ENCODE data around the gene ZMYND8.

ZMYND8 gene

GRCh38 chr20:47239719-47240067, 116.8 kb downstream of the ZMYND8 start:
- Histone ChIP-seq H3K36me3 (ENCODE audit: control insufficient read depth in 1 of 2, insufficient read depth in 2 of 2, low read length in 2 of 2) (peaks cover 25 to 61% of the 10 kb centered on the region in 2 donors), H3K9ac (ENCODE audit: low read depth in 1 of 2, low read length in 2 of 2) (no peak overlapping the region), H3K4me3 (ENCODE audit: low read depth in 1 of 2, low read length in 2 of 2) (no peak overlapping the region), H3K4me1 (ENCODE audit: control insufficient read depth in 1 of 2, insufficient read depth in 2 of 2, low read length in 2 of 2) (peaks cover 14 to 17% of the 10 kb centered on the region in 2 donors), H3K9me3 (ENCODE audit: control insufficient read depth in 1 of 2, low read length in 2 of 2) (no peaks in the 10 kb centered on the region), H3K27ac (ENCODE audit: low read depth, low read length) (no peak overlapping the region), H3K27me3 (ENCODE audit: control insufficient read depth in 1 of 2, insufficient read depth in 2 of 2, low read length in 2 of 2) (no peaks in the 10 kb centered on the region)

- H3K27me3 ChIP-seq (ENCODE audit: control insufficient read depth in 1 of 2, insufficient read depth in 2 of 2, low read length in 2 of 2), result no peaks in the 10 kb centered on the region
- H3K27ac ChIP-seq (ENCODE audit: low read depth, low read length), result no peak overlapping the region
- no peaks in the 10 kb centered on the region for H3K9me3 ChIP-seq (ENCODE audit: control insufficient read depth in 1 of 2, low read length in 2 of 2)
- no peak overlapping the region for H3K4me3 ChIP-seq (ENCODE audit: low read depth in 1 of 2, low read length in 2 of 2)
- peaks cover 14 to 17% of the 10 kb centered on the region in 2 donors for H3K4me1 ChIP-seq (ENCODE audit: control insufficient read depth in 1 of 2, insufficient read depth in 2 of 2, low read length in 2 of 2)
- peaks cover 25 to 60% of the 10 kb centered on the region in 2 donors for H3K36me3 ChIP-seq (ENCODE audit: control insufficient read depth in 1 of 2, insufficient read depth in 2 of 2, low read length in 2 of 2)
- H3K9ac ChIP-seq (ENCODE audit: low read depth in 1 of 2, low read length in 2 of 2), result no peak overlapping the region
Measured at GRCh38 chr20:47238780-47239718, 117.5 kb downstream of the ZMYND8 start.

GRCh38 chr20:47237715-47238114, 118.8 kb downstream of the ZMYND8 start:
- Histone ChIP-seq H3K36me3 (ENCODE audit: control insufficient read depth in 1 of 2, insufficient read depth in 2 of 2, low read length in 2 of 2) (peaks cover 32 to 64% of the 10 kb centered on the region in 2 donors), H3K4me1 (ENCODE audit: control insufficient read depth in 1 of 2, insufficient read depth in 2 of 2, low read length in 2 of 2) (peaks cover 12 to 13% of the 10 kb centered on the region in 2 donors), H3K9ac (ENCODE audit: low read depth in 1 of 2, low read length in 2 of 2) (no peak overlapping the region), H3K4me3 (ENCODE audit: low read depth in 1 of 2, low read length in 2 of 2) (no peak overlapping the region), H3K27ac (ENCODE audit: low read depth, low read length) (no peak overlapping the region), H3K27me3 (ENCODE audit: control insufficient read depth in 1 of 2, insufficient read depth in 2 of 2, low read length in 2 of 2) (no peaks in the 10 kb centered on the region), H3K9me3 (ENCODE audit: control insufficient read depth in 1 of 2, low read length in 2 of 2) (no peaks in the 10 kb centered on the region)

GRCh38 chr20:47236639-47236900, 119.9 kb downstream of the ZMYND8 start:
- H3K4me1 ChIP-seq (ENCODE audit: control insufficient read depth in 1 of 2, insufficient read depth in 2 of 2, low read length in 2 of 2), result peaks cover 3 to 4% of the 10 kb centered on the region in 2 donors
- no peak overlapping the region for H3K27ac ChIP-seq (ENCODE audit: low read depth, low read length)
- H3K27me3 ChIP-seq (ENCODE audit: control insufficient read depth in 1 of 2, insufficient read depth in 2 of 2, low read length in 2 of 2), result no peaks in the 10 kb centered on the region
- H3K9ac ChIP-seq (ENCODE audit: low read depth in 1 of 2, low read length in 2 of 2), result no peak overlapping the region
- H3K4me3 ChIP-seq (ENCODE audit: low read depth in 1 of 2, low read length in 2 of 2), result no peak overlapping the region
- no peaks in the 10 kb centered on the region for H3K9me3 ChIP-seq (ENCODE audit: control insufficient read depth in 1 of 2, low read length in 2 of 2)
- H3K36me3 ChIP-seq (ENCODE audit: control insufficient read depth in 1 of 2, insufficient read depth in 2 of 2, low read length in 2 of 2), result peaks cover 32 to 73% of the 10 kb centered on the region in 2 donors

- no peaks in the 10 kb centered on the region for H3K9me3 ChIP-seq (ENCODE audit: control insufficient read depth in 1 of 2, low read length in 2 of 2)
- no peaks in the 10 kb centered on the region for H3K4me1 ChIP-seq (ENCODE audit: control insufficient read depth in 1 of 2, insufficient read depth in 2 of 2, low read length in 2 of 2)
- no peaks in the 10 kb centered on the region for H3K27me3 ChIP-seq (ENCODE audit: control insufficient read depth in 1 of 2, insufficient read depth in 2 of 2, low read length in 2 of 2)
- H3K9ac ChIP-seq (ENCODE audit: low read depth in 1 of 2, low read length in 2 of 2), result no peak overlapping the region
- no peak overlapping the region for H3K27ac ChIP-seq (ENCODE audit: low read depth, low read length)
- H3K36me3 ChIP-seq (ENCODE audit: control insufficient read depth in 1 of 2, insufficient read depth in 2 of 2, low read length in 2 of 2), result peaks cover 32 to 78% of the 10 kb centered on the region in 2 donors
- H3K4me3 ChIP-seq (ENCODE audit: low read depth in 1 of 2, low read length in 2 of 2), result no peak overlapping the region
Measured at GRCh38 chr20:47235853-47236638, 120.5 kb downstream of the ZMYND8 start.

- peaks cover 32 to 83% of the 10 kb centered on the region in 2 donors for H3K36me3 ChIP-seq (ENCODE audit: control insufficient read depth in 1 of 2, insufficient read depth in 2 of 2, low read length in 2 of 2)
Measured at GRCh38 chr20:47235111-47235510, 121.4 kb downstream of the ZMYND8 start.

GRCh38 chr20:47233333-47234188, 122.9 kb downstream of the ZMYND8 start:
- no peak overlapping the region for H3K27ac ChIP-seq (ENCODE audit: low read depth, low read length)
- no peak overlapping the region for H3K4me3 ChIP-seq (ENCODE audit: low read depth in 1 of 2, low read length in 2 of 2)
- no peaks in the 10 kb centered on the region for H3K27me3 ChIP-seq (ENCODE audit: control insufficient read depth in 1 of 2, insufficient read depth in 2 of 2, low read length in 2 of 2)
- no peak overlapping the region for H3K9ac ChIP-seq (ENCODE audit: low read depth in 1 of 2, low read length in 2 of 2)
- no peaks in the 10 kb centered on the region for H3K4me1 ChIP-seq (ENCODE audit: control insufficient read depth in 1 of 2, insufficient read depth in 2 of 2, low read length in 2 of 2)
- no peaks in the 10 kb centered on the region for H3K9me3 ChIP-seq (ENCODE audit: control insufficient read depth in 1 of 2, low read length in 2 of 2)
- H3K36me3 ChIP-seq (ENCODE audit: control insufficient read depth in 1 of 2, insufficient read depth in 2 of 2, low read length in 2 of 2), result peaks cover 43 to 85% of the 10 kb centered on the region in 2 donors

More at GRCh38 chr20:47235111-47235510, 121.4 kb downstream of the ZMYND8 start:
- H3K27me3 ChIP-seq (ENCODE audit: control insufficient read depth in 1 of 2, insufficient read depth in 2 of 2, low read length in 2 of 2), result no peaks in the 10 kb centered on the region
- no peak overlapping the region for H3K27ac ChIP-seq (ENCODE audit: low read depth, low read length)
- no peaks in the 10 kb centered on the region for H3K4me1 ChIP-seq (ENCODE audit: control insufficient read depth in 1 of 2, insufficient read depth in 2 of 2, low read length in 2 of 2)
- H3K4me3 ChIP-seq (ENCODE audit: low read depth in 1 of 2, low read length in 2 of 2), result no peak overlapping the region
- no peak overlapping the region for H3K9ac ChIP-seq (ENCODE audit: low read depth in 1 of 2, low read length in 2 of 2)
- H3K9me3 ChIP-seq (ENCODE audit: control insufficient read depth in 1 of 2, low read length in 2 of 2), result no peaks in the 10 kb centered on the region

GRCh38 chr20:47232518-47232917, 124.0 kb downstream of the ZMYND8 start:
- no peaks in the 10 kb centered on the region for H3K4me1 ChIP-seq (ENCODE audit: control insufficient read depth in 1 of 2, insufficient read depth in 2 of 2, low read length in 2 of 2)
- no peaks in the 10 kb centered on the region for H3K27me3 ChIP-seq (ENCODE audit: control insufficient read depth in 1 of 2, insufficient read depth in 2 of 2, low read length in 2 of 2)
- no peak overlapping the region for H3K9ac ChIP-seq (ENCODE audit: low read depth in 1 of 2, low read length in 2 of 2)
- H3K27ac ChIP-seq (ENCODE audit: low read depth, low read length), result no peak overlapping the region
- no peak overlapping the region for H3K4me3 ChIP-seq (ENCODE audit: low read depth in 1 of 2, low read length in 2 of 2)
- H3K36me3 ChIP-seq (ENCODE audit: control insufficient read depth in 1 of 2, insufficient read depth in 2 of 2, low read length in 2 of 2), result peaks cover 43 to 83% of the 10 kb centered on the region in 2 donors
- H3K9me3 ChIP-seq (ENCODE audit: control insufficient read depth in 1 of 2, low read length in 2 of 2), result no peaks in the 10 kb centered on the region

- no peaks in the 10 kb centered on the region for H3K4me1 ChIP-seq (ENCODE audit: control insufficient read depth in 1 of 2, insufficient read depth in 2 of 2, low read length in 2 of 2)
- H3K4me3 ChIP-seq (ENCODE audit: low read depth in 1 of 2, low read length in 2 of 2), result no peak overlapping the region
- no peak overlapping the region for H3K9ac ChIP-seq (ENCODE audit: low read depth in 1 of 2, low read length in 2 of 2)
- peaks cover 47 to 85% of the 10 kb centered on the region in 2 donors for H3K36me3 ChIP-seq (ENCODE audit: control insufficient read depth in 1 of 2, insufficient read depth in 2 of 2, low read length in 2 of 2)
- H3K27me3 ChIP-seq (ENCODE audit: control insufficient read depth in 1 of 2, insufficient read depth in 2 of 2, low read length in 2 of 2), result no peaks in the 10 kb centered on the region
- H3K27ac ChIP-seq (ENCODE audit: low read depth, low read length), result no peak overlapping the region
- H3K9me3 ChIP-seq (ENCODE audit: control insufficient read depth in 1 of 2, low read length in 2 of 2), result no peaks in the 10 kb centered on the region
Measured at GRCh38 chr20:47231382-47232039, 125.0 kb downstream of the ZMYND8 start.
